ENCODE data around the gene LRBA. TPM values are rescaled to one million over a fixed set of nuclear protein-coding genes. Genes with fewer than 3 reads are reported as not detected.

Gene LRBA
- total and polyA plus RNA-seq, 4 donors, result 8.2 to 69.8 (median 32.8) TPM

DNA sequence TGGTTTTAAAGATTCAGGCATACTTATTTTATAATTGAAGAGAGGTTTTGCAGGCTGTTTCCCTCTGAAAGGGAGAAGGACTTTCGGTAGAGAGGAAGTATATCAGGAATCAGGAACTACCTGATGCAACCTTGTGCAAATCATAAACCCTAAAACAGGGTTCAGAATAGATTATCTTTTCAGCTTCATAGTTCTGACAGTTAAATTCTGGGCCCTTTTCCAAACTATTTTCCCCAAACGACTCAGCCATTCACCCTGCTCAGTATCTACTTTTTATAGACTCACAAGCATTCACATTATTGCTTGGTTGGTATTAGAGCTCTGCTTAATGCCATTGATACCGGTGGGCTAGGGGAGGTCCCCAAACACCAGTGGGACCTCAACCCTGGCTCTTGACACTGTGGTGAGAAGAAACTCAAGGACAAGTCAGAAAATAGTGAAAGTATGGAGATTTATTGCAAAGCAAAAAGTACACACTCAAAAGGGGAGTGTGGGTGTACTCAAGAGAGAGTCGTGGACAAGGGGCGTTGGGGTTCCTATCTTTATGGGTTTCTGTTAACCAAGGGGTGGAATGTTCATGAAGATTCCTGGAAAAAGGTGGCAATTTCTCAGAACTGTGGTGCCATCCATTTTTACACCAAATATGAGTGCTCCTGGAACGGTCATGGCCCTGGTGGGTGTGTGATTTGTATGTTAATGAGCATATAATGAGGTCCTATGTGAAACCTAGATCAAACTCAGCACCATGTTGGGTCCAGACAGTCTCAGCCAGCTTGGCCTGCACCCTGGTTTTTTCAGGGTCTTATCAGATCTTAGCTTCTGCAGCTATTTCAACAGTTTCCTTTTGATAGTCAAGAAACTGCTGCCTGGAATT lies 698.5 kb downstream of the LRBA start:
- Histone ChIP-seq H3K9me3 (ENCODE audit: control insufficient read depth in 4 of 4, low read length in 3 of 4) (no peaks in the 10 kb centered on the region), H3K36me3 (ENCODE audit: control insufficient read depth in 4 of 4, insufficient read depth in 3 of 4, low read depth in 1 of 4, low read length in 3 of 4) (no peaks in the 10 kb centered on the region), H3K4me3 (ENCODE audit: low read depth in 1 of 3, low read length in 3 of 3) (no peak overlapping the region), H3K4me1 (ENCODE audit: control insufficient read depth in 4 of 4, insufficient read depth in 4 of 4, low read length in 3 of 4) (no peaks in the 10 kb centered on the region), H3K9ac (ENCODE audit: low read depth in 1 of 2, low read length in 2 of 2) (no peak overlapping the region), H3K27ac (ENCODE audit: low read depth in 1 of 2, low read length in 2 of 2) (no peak overlapping the region), H3K27me3 (ENCODE audit: control insufficient read depth in 4 of 4, insufficient read depth in 4 of 4, low read length in 3 of 4) (no peaks in the 10 kb centered on the region)
- WGBS, result 86% methylated on average over 6 of the region's 6 CpGs
- no peak for DNase-seq (ENCODE audit: low spot score)
- TF ChIP-seq, protein P1, sequence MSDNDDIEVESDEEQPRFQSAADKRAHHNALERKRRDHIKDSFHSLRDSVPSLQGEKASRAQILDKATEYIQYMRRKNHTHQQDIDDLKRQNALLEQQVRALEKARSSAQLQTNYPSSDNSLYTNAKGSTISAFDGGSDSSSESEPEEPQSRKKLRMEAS (IDR thresholded peaks at IDR 0.05), result no peak
- no peak for TF ChIP-seq YY1 (IDR thresholded peaks at IDR 0.05)
- no peak for TF ChIP-seq HNF4G (IDR thresholded peaks at IDR 0.05)
- TF ChIP-seq RAD21 (IDR thresholded peaks at IDR 0.05), result no peak

DNA sequence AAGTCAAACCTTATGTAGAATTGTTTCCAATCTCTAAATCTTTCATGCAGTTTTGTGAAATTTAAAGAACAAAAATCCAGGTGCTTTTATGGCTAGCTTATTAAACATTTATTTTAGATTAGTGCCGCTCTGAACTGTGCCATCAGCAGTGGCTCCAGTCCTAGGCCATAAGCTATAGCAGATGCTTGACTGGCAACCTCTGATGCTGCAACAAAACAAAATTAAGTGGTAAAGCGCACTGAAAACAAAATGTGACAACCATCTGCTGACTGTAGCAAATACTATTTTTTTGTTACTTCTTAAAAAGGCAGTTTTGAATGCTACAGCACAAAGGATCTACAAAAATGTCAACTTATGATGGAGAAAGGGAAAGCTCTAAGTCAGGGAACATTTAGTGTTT lies 699.4 kb downstream of the LRBA start:
- Histone ChIP-seq H3K27ac (ENCODE audit: low read depth in 1 of 2, low read length in 2 of 2) (no peak overlapping the region), H3K9ac (ENCODE audit: low read depth in 1 of 2, low read length in 2 of 2) (no peak overlapping the region), H3K27me3 (ENCODE audit: control insufficient read depth in 4 of 4, insufficient read depth in 4 of 4, low read length in 3 of 4) (no peaks in the 10 kb centered on the region), H3K4me3 (ENCODE audit: low read depth in 1 of 3, low read length in 3 of 3) (no peak overlapping the region), H3K4me1 (ENCODE audit: control insufficient read depth in 4 of 4, insufficient read depth in 4 of 4, low read length in 3 of 4) (no peaks in the 10 kb centered on the region), H3K36me3 (ENCODE audit: control insufficient read depth in 4 of 4, insufficient read depth in 3 of 4, low read depth in 1 of 4, low read length in 3 of 4) (no peaks in the 10 kb centered on the region), H3K9me3 (ENCODE audit: control insufficient read depth in 4 of 4, low read length in 3 of 4) (no peaks in the 10 kb centered on the region)
- no peak for TF ChIP-seq FOXA2 (IDR thresholded peaks at IDR 0.05)
- TF ChIP-seq RAD21 (IDR thresholded peaks at IDR 0.05), result no peak
- no peak for TF ChIP-seq HNF4G (IDR thresholded peaks at IDR 0.05)
- TF ChIP-seq HNF4A (conservative IDR thresholded peaks at IDR 0.05), result no peak
- no peak for TF ChIP-seq NR2F2 (IDR thresholded peaks at IDR 0.05)
- no peak for TF ChIP-seq GABPA (IDR thresholded peaks at IDR 0.05 in 1 of 2, conservative IDR thresholded peaks at IDR 0.05 in 1 of 2)
- TF ChIP-seq, protein P2, sequence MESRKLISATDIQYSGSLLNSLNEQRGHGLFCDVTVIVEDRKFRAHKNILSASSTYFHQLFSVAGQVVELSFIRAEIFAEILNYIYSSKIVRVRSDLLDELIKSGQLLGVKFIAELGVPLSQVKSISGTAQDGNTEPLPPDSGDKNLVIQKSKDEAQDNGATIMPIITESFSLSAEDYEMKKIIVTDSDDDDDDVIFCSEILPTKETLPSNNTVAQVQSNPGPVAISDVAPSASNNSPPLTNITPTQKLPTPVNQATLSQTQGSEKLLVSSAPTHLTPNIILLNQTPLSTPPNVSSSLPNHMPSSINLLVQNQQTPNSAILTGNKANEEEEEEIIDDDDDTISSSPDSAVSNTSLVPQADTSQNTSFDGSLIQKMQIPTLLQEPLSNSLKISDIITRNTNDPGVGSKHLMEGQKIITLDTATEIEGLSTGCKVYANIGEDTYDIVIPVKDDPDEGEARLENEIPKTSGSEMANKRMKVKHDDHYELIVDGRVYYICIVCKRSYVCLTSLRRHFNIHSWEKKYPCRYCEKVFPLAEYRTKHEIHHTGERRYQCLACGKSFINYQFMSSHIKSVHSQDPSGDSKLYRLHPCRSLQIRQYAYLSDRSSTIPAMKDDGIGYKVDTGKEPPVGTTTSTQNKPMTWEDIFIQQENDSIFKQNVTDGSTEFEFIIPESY (IDR thresholded peaks at IDR 0.05), result no peak
- TF ChIP-seq TAF1 (conservative IDR thresholded peaks at IDR 0.05), result no peak
- TF ChIP-seq, protein P3, sequence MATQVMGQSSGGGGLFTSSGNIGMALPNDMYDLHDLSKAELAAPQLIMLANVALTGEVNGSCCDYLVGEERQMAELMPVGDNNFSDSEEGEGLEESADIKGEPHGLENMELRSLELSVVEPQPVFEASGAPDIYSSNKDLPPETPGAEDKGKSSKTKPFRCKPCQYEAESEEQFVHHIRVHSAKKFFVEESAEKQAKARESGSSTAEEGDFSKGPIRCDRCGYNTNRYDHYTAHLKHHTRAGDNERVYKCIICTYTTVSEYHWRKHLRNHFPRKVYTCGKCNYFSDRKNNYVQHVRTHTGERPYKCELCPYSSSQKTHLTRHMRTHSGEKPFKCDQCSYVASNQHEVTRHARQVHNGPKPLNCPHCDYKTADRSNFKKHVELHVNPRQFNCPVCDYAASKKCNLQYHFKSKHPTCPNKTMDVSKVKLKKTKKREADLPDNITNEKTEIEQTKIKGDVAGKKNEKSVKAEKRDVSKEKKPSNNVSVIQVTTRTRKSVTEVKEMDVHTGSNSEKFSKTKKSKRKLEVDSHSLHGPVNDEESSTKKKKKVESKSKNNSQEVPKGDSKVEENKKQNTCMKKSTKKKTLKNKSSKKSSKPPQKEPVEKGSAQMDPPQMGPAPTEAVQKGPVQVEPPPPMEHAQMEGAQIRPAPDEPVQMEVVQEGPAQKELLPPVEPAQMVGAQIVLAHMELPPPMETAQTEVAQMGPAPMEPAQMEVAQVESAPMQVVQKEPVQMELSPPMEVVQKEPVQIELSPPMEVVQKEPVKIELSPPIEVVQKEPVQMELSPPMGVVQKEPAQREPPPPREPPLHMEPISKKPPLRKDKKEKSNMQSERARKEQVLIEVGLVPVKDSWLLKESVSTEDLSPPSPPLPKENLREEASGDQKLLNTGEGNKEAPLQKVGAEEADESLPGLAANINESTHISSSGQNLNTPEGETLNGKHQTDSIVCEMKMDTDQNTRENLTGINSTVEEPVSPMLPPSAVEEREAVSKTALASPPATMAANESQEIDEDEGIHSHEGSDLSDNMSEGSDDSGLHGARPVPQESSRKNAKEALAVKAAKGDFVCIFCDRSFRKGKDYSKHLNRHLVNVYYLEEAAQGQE (IDR thresholded peaks at IDR 0.05), result no peak
- no peak for TF ChIP-seq JUND (IDR thresholded peaks at IDR 0.05)
- TF ChIP-seq, protein P4, sequence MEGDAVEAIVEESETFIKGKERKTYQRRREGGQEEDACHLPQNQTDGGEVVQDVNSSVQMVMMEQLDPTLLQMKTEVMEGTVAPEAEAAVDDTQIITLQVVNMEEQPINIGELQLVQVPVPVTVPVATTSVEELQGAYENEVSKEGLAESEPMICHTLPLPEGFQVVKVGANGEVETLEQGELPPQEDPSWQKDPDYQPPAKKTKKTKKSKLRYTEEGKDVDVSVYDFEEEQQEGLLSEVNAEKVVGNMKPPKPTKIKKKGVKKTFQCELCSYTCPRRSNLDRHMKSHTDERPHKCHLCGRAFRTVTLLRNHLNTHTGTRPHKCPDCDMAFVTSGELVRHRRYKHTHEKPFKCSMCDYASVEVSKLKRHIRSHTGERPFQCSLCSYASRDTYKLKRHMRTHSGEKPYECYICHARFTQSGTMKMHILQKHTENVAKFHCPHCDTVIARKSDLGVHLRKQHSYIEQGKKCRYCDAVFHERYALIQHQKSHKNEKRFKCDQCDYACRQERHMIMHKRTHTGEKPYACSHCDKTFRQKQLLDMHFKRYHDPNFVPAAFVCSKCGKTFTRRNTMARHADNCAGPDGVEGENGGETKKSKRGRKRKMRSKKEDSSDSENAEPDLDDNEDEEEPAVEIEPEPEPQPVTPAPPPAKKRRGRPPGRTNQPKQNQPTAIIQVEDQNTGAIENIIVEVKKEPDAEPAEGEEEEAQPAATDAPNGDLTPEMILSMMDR (IDR thresholded peaks at IDR 0.05; ENCODE audit: low read depth, low read length, missing input control), result no peak
- no peak for TF ChIP-seq SP1 (IDR thresholded peaks at IDR 0.05)
- no peak for TF ChIP-seq EGR1 (IDR thresholded peaks at IDR 0.05; ENCODE audit: low read depth in 2 of 2)
- TF ChIP-seq RXRA (IDR thresholded peaks at IDR 0.05), result no peak
- no peak for TF ChIP-seq YY1 (IDR thresholded peaks at IDR 0.05)
- TF ChIP-seq, protein P1 (IDR thresholded peaks at IDR 0.05), result no peak
- TF ChIP-seq FOXA1 (IDR thresholded peaks at IDR 0.05), result no peak
- TF ChIP-seq, protein P5, sequence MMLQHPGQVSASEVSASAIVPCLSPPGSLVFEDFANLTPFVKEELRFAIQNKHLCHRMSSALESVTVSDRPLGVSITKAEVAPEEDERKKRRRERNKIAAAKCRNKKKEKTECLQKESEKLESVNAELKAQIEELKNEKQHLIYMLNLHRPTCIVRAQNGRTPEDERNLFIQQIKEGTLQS (IDR thresholded peaks at IDR 0.05), result no peak
- 98% methylated on average over 2 of the region's 2 CpGs for WGBS
- DNase-seq (ENCODE audit: low spot score), result no peak

Data from liver (tissue), 9 donors.